Right lobe of liver (tissue), 6 donors: ENCODE results near the gene PNN. TPM values are rescaled to one million over a fixed set of nuclear protein-coding genes. Genes with fewer than 3 reads are reported as not detected.
"Not testable (repeated sequence)": the region's sequence is repeated elsewhere in the genome, so short reads cannot be mapped to it uniquely, and the experiment has no call there.

Experiments
- ATAC-seq, 4 donors: fragments of 200-7000 bp; cut with Tn5 transposase; one replicate each; pipeline ENCODE4 v1.9.1; 2020; ENCODE audit warnings: mild to moderate bottlenecking in 4 of 4, moderate library complexity in 4 of 4
- DNase-seq, 3 donors: peaks; one replicate each; pipeline ENCODE4 v3.0.0-alpha.2; 2020
- H3K27ac ChIP-seq, 3 donors: fragments of 200-600 bp; one replicate each; pipeline ENCODE4 v1.8.0; 2022
- H3K27me3 ChIP-seq, 2 donors: fragments of 200-600 bp; one replicate each; pipeline ENCODE4 v1.8.0; 2022
- H3K36me3 ChIP-seq, 4 donors: fragments of 200-600 bp; sonication (generic) in 1 of 4; one replicate each; pipeline versions ENCODE4 v1.5.1 to v1.8.0; 2017 to 2022; ENCODE audit warnings: control low read depth in 1 of 4
- H3K4me1 ChIP-seq, 4 donors: fragments of 200-600 bp; sonication (generic) in 1 of 4; one replicate each; pipeline versions ENCODE4 v1.5.1 to v1.8.0; 2017 to 2022; ENCODE audit warnings: control low read depth in 1 of 4
- H3K4me3 ChIP-seq, 3 donors: fragments of 200-600 bp; one replicate each; pipeline ENCODE4 v1.8.0; 2022
- H3K9me3 ChIP-seq, 4 donors: fragments of 200-600 bp; sonication (generic) in 1 of 4; one replicate each; pipeline versions ENCODE4 v1.5.1 to v1.8.0; 2017 to 2022; ENCODE audit warnings: control low read depth in 1 of 4
- POLR2A ChIP-seq: fragments of 450-650 bp; IDR thresholded peaks from one replicate; pipeline ENCODE4 v1.6.1; 2017; ENCODE audit warnings: antibody characterized with exemption, mild to moderate bottlenecking
- WGBS: methylation state at CpG from one replicate; pipeline ENCODE4 v1.1.6; 2018; ENCODE audit warnings: low coverage, low lambda C conversion rate; ENCODE audit not compliant: insufficient coverage; ENCODE audit errors: missing lambda C conversion rate; 5-methylcytosine and 5-hydroxymethylcytosine counted together
- intact Hi-C, 2 donors: fragments of 100-400 bp; cut with DNase I; formaldehyde crosslinking; loops; one replicate each; pipeline versions ENCODE4 v1.11.2 to v1.14.1; 2022
- total RNA-seq, 6 experiments: library from RNA; depleted of rRNA in 2 of 6; stranded (reverse); fragments of >200 nt in 2 of 6; fragmentation: NEBNext Ultra II Directional in 3 of 6; extraction: Animal tissue kit (Norgen Biotek cat#: 25700) in 3 of 6; gene quantifications; one replicate each; pipeline versions ENCODE4 v1.1.0 to v1.2.4, GENCODE V29; 2016 to 2023
- TF ChIP-seq, protein P1 (sequence below), 4 donors: fragments of 200-600 bp in 3 of 4; fragments of 450-650 bp in 1 of 4; IDR thresholded peaks; one replicate each; pipeline versions ENCODE4 v1.5.1 to v1.8.0; 2016 to 2022; ENCODE audit warnings: antibody characterized with exemption in 4 of 4, mild to moderate bottlenecking in 2 of 4
- donor health status: DM: no; HTN: yes; CAD: no.
- donor health status: DM: no; HTN: no; CAD: no.
- donor health status: DM: no; HTN: no; CAD: no.
- donor health status: DM: no; HTN: yes; CAD: no.
- donor health status: DM: no; HTN: yes; CAD: no.

PNN gene
- total RNA-seq, 6 experiments from 2014 or later, result 12.2 to 42.0 (median 23.8) TPM

DNA sequence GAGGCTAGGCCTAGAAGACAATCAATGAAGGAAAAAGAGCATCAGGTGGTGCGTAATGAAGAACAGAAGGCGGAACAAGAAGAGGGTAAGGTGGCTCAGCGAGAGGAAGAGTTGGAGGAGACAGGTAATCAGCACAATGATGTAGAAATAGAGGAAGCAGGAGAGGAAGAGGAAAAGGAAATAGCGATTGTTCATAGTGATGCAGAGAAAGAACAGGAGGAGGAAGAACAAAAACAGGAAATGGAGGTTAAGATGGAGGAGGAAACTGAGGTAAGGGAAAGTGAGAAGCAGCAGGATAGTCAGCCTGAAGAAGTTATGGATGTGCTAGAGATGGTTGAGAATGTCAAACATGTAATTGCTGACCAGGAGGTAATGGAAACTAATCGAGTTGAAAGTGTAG is 5.5 kb downstream of the PNN start:
- no peak overlapping the region for H3K4me3 ChIP-seq
- 80% methylated on average over 5 of the region's 5 CpGs for WGBS
- no peak for ATAC-seq
- TF ChIP-seq, protein P1, sequence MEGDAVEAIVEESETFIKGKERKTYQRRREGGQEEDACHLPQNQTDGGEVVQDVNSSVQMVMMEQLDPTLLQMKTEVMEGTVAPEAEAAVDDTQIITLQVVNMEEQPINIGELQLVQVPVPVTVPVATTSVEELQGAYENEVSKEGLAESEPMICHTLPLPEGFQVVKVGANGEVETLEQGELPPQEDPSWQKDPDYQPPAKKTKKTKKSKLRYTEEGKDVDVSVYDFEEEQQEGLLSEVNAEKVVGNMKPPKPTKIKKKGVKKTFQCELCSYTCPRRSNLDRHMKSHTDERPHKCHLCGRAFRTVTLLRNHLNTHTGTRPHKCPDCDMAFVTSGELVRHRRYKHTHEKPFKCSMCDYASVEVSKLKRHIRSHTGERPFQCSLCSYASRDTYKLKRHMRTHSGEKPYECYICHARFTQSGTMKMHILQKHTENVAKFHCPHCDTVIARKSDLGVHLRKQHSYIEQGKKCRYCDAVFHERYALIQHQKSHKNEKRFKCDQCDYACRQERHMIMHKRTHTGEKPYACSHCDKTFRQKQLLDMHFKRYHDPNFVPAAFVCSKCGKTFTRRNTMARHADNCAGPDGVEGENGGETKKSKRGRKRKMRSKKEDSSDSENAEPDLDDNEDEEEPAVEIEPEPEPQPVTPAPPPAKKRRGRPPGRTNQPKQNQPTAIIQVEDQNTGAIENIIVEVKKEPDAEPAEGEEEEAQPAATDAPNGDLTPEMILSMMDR (IDR thresholded peaks at IDR 0.05), result no peak
- no peak for TF ChIP-seq POLR2A
- peaks cover 0 to 21% (median 9%) of the 10 kb centered on the region in 4 donors for H3K4me1 ChIP-seq
- no peak overlapping the region for H3K27ac ChIP-seq
- H3K9me3 ChIP-seq, result no peaks in the 10 kb centered on the region
- no peak for DNase-seq
- H3K27me3 ChIP-seq, result no peaks in the 10 kb centered on the region
- intact Hi-C loops, result no loop called here
- peaks cover 30 to 83% (median 53%) of the 10 kb centered on the region in 4 donors for H3K36me3 ChIP-seq

DNA sequence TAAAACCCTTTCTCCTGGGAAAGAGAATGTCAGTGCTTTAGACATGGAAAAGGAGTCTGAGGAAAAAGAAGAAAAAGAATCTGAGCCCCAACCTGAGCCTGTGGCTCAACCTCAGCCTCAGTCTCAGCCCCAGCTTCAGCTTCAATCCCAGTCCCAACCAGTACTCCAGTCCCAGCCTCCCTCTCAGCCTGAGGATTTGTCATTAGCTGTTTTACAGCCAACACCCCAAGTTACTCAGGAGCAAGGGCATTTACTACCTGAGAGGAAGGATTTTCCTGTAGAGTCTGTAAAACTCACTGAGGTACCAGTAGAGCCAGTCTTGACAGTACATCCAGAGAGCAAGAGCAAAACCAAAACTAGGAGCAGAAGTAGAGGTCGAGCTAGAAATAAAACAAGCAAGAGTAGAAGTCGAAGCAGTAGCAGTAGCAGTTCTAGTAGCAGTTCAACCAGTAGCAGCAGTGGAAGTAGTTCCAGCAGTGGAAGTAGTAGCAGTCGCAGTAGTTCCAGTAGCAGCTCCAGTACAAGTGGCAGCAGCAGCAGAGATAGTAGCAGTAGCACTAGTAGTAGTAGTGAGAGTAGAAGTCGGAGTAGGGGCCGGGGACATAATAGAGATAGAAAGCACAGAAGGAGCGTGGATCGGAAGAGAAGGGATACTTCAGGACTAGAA is 6.1 kb downstream of the PNN start:
- no peaks in the 10 kb centered on the region for H3K27me3 ChIP-seq
- intact Hi-C loops, result no loop called here
- peaks cover 0 to 20% (median 9%) of the 10 kb centered on the region in 4 donors for H3K4me1 ChIP-seq
- DNase-seq, result no peak
- H3K4me3 ChIP-seq, result no peak overlapping the region
- ATAC-seq, result peak in 2 of 4 donors; percentile 18 to 19
- no peaks in the 10 kb centered on the region for H3K9me3 ChIP-seq
- H3K36me3 ChIP-seq, result peaks cover 30 to 83% (median 54%) of the 10 kb centered on the region in 4 donors
- TF ChIP-seq, protein P1 (IDR thresholded peaks at IDR 0.05), result no peak
- no peak for TF ChIP-seq POLR2A
- WGBS, result 89% methylated on average over 7 of the region's 7 CpGs
- no peak overlapping the region for H3K27ac ChIP-seq

DNA sequence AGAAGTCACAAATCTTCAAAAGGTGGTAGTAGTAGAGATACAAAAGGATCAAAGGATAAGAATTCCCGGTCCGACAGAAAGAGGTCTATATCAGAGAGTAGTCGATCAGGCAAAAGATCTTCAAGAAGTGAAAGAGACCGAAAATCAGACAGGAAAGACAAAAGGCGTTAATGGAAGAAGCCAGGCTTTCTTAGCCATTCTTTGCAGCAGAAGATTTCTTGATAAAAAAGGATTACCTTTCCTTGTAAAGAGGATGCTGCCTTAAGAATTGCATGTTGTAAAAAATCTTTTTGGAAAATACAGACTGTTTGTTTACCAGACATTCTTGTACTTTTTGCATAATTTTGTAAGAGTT is 6.6 kb downstream of the PNN start:
- no peak for DNase-seq
- TF ChIP-seq, protein P1 (IDR thresholded peaks at IDR 0.05), result no peak
- no peak for TF ChIP-seq POLR2A
- ATAC-seq, result no peak
- Histone ChIP-seq H3K27me3 (no peaks in the 10 kb centered on the region), H3K9me3 (no peaks in the 10 kb centered on the region), H3K4me3 (no peak overlapping the region), H3K36me3 (peaks cover 30 to 80% (median 51%) of the 10 kb centered on the region in 4 donors), H3K27ac (no peak overlapping the region), H3K4me1 (peaks cover 0 to 15% (median 5%) of the 10 kb centered on the region in 4 donors)
- 88% methylated on average over 5 of the region's 5 CpGs for WGBS
- intact Hi-C loops, result no loop called here

DNA sequence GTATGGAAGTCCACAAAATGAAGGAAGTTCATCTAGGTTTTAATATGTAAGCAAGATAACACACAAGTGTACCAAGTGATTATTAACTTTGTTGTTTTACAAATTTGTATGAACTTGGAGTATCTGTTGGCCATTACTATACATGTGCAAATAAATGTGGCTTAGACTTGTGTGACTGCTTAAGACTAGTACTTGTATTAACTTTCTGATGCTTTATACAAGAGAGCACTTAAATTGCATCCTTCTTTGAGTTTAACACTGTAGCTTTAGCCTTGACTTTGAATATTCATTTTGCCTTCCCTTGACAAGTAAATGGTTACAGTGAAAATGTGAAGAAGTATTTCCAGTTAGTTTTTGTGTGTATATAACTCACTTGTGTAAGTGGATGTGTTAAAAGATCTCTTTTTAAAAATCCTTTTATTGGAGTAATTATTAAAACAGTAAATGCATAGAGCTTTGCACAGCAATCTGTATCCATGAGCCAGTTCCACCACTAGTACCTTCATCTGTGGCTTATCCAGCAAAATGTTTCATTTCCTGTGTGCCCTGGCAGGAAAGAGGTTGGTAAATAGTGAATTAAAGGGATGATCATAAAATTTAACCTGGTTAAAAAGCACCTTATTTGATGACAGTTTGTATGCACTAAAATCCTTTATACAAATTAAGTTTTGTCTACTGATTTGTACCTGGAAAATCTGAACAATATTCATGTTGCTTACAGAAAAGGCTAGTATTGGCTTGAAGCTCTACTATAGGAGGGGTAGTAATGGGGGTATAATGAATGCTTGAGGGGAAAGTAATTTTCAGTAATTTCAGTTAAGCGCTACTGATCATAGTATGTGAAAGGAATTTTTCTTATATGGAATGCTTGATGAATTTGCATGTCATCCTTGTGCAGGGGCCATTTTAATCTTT is 8.0 kb downstream of the PNN start:
- Histone ChIP-seq H3K4me3 (no peak overlapping the region), H3K27ac (no peak overlapping the region), H3K4me1 (peaks cover 0 to under 1% (median 0%) of the 10 kb centered on the region in 4 donors), H3K9me3 (no peaks in the 10 kb centered on the region), H3K36me3 (peaks cover 20 to 66% (median 42%) of the 10 kb centered on the region in 4 donors), H3K27me3 (no peaks in the 10 kb centered on the region)
- TF ChIP-seq, protein P1 (IDR thresholded peaks at IDR 0.05), result no peak
- no peak for TF ChIP-seq POLR2A
- no peak for ATAC-seq
- no peak for DNase-seq
- WGBS, result 86% methylated on average over 1 of the region's 1 CpG
- intact Hi-C loops, result no loop called here

DNA sequence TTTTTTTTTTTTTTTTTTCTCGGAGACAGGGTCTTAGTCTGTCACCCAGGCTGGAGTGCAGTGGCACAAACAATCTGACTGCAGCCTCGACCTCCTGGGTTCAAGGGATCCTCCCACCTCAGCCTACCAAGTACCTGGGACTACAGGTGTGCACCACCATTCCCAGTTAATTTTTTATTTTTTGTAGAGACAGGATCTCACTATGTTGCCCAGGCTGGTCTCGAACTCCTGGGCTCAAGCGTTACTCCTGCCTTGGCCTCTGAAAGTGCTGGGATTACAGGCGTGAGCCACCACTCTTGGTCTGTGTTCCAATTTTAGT is 8.6 kb downstream of the PNN start:
- H3K9me3 ChIP-seq, ATAC-seq, H3K27me3 ChIP-seq, intact Hi-C loops, H3K4me1 ChIP-seq, H3K4me3 ChIP-seq, H3K27ac ChIP-seq, DNase-seq: not testable (repeated sequence)
- WGBS, result 96% methylated on average over 5 of the region's 5 CpGs
- H3K36me3 ChIP-seq, result peaks cover 19 to 60% (median 39%) of the 10 kb centered on the region in 4 donors
